ENCODE measurements around the gene SYT13.

SYT13 gene

DNA sequence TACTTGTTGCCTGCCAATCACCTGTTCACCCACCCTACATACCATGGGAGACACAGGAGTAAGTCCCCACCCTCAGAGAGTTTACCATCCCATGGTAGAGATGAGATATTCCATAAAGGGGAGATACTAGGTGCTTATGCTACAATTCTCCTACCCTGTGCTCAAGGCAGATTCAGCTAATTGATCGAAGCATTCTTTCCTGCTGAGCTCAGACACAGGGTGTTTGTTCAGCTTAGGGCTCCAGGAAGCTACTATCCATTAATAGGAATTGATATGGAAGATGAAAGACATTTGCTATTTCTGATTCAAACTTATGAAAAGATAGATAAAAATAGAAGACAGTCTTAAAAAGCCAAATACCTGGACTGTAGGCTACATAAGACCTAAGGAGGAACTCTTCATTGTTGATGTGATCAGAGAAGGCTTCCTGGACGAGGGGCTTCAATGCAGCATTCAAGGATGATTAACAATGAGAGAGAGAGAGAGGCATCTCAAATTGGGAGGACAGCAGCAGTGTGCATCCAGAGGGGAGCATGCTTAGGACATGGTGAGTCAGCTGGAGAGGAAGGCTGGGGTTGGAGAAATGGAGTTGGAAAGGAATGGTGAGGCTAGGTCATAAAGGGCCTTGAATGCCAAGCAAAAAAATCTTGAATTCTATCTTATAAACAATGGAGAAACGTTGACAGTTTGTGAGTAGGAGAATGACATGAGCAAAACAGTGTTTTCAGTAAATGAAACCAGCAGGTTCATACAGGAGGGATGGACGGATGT lies 15.0 kb downstream of the SYT13 start:
- TF ChIP-seq, protein P1, sequence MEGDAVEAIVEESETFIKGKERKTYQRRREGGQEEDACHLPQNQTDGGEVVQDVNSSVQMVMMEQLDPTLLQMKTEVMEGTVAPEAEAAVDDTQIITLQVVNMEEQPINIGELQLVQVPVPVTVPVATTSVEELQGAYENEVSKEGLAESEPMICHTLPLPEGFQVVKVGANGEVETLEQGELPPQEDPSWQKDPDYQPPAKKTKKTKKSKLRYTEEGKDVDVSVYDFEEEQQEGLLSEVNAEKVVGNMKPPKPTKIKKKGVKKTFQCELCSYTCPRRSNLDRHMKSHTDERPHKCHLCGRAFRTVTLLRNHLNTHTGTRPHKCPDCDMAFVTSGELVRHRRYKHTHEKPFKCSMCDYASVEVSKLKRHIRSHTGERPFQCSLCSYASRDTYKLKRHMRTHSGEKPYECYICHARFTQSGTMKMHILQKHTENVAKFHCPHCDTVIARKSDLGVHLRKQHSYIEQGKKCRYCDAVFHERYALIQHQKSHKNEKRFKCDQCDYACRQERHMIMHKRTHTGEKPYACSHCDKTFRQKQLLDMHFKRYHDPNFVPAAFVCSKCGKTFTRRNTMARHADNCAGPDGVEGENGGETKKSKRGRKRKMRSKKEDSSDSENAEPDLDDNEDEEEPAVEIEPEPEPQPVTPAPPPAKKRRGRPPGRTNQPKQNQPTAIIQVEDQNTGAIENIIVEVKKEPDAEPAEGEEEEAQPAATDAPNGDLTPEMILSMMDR (IDR thresholded peaks at IDR 0.05; ENCODE audit: low read depth, low read length, missing control alignments) = no peak
- in situ Hi-C loops (cut with HindIII; ENCODE audit: low sequenced_read_pairs) = no loop called here
- DNase-seq (ENCODE audit: low read depth) = no peak
- no peak overlapping the region for H3K4me3 ChIP-seq (ENCODE audit: low read depth, low read length)

DNA sequence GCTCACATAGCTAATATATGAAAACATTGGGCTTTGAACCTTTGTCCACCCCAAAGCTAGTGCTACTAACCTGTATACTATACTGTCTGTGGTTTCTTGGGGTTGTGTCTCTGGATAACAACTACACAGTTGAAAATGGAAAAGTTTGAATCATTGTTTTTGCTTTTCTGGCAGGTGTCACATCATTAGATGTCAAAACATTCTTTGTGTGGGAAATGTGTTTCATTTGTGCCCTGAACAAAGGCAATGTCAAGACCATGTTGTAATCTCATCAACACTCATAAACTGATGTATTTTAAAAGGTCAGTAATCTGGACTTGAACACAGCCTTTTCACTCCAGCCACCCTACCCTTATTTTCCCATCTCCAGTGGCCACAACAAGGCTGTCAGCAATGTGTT lies 16.5 kb downstream of the SYT13 start:
- TF ChIP-seq, protein P1 (IDR thresholded peaks at IDR 0.05; ENCODE audit: low read depth, low read length, missing control alignments) = no peak
- DNase-seq (ENCODE audit: low read depth) = no peak
- H3K4me3 ChIP-seq (ENCODE audit: low read depth, low read length) = no peak overlapping the region
- in situ Hi-C loops (cut with HindIII; ENCODE audit: low sequenced_read_pairs) = no loop called here

DNA sequence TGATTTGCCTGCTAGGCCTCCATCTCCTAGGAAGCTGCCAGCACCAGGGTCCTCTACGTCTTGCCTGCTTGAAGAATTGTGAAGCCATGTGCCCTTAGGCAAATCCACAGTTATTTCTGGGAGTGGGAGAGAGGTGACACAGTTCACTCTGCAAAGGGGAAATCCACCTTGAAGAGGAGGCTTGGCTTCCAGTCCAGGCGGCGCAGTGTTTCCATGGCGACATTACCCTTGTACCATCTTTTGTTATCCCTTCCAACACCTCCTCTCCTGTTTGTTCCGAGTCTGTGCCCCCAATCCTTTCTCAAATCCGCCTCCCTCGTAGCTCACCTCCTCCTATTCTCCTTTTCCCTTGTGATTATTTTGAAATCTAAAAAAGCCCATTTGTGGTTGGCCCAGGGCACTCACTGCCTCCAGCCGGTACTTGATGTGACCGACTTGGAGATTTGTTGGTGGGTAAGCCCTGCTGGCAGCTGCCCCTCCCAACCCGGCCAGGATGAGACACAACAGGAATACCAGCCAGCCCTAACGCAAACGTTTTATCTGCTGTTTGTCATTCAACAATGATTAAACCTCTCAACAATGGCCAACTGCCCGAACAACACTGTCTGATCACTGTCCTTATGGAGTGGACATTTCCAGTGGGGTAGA lies 18.4 kb downstream of the SYT13 start:
- no peak overlapping the region for H3K4me3 ChIP-seq (ENCODE audit: low read depth, low read length)
- DNase-seq (ENCODE audit: low read depth) = no peak
- in situ Hi-C loops (cut with HindIII; ENCODE audit: low sequenced_read_pairs) = no loop called here
- TF ChIP-seq, protein P1 (IDR thresholded peaks at IDR 0.05; ENCODE audit: low read depth, low read length, missing control alignments) = no peak

DNA sequence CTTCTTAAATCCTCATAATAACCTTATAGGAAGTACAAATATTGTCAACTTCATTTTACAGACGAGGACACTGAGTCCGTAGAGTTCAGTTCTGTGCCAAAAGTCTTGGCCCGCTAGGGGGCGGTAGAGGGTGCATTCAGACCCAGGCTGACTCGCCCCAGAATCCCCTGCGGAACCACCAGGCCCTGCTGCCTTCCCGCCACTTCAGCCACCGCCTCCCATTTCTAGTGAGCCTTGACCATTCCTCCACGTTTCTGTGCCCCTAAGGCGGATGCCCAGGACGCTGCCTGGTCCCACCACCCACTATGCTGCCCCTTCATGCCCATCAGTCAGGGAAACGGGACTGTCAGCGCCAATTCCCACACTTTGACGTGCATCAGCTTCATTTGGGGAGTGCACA lies 19.1 kb downstream of the SYT13 start:
- no peak overlapping the region for H3K4me3 ChIP-seq (ENCODE audit: low read depth, low read length)
- DNase-seq (ENCODE audit: low read depth) = no peak
- TF ChIP-seq, protein P1 (IDR thresholded peaks at IDR 0.05; ENCODE audit: low read depth, low read length, missing control alignments) = no peak
- in situ Hi-C loops (cut with HindIII; ENCODE audit: low sequenced_read_pairs) = no loop called here

DNA sequence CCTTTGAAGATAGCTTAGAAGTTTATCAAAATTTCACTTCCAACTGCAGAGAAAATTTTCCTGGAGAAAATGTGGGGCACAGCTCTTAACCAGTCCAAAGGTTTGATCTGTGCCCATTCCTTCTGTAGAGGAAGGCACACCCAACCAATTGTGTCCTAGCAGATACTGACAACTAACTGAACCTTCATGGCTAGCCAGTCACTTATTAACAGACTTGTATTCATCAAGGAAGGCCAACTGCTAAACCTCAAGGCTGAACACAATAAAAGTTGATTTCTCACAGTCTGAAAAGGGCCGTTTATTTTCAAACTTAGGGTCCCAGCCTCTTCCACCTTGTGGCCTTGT lies 19.5 kb downstream of the SYT13 start:
- no peak overlapping the region for H3K4me3 ChIP-seq (ENCODE audit: low read depth, low read length)
- TF ChIP-seq, protein P1 (IDR thresholded peaks at IDR 0.05; ENCODE audit: low read depth, low read length, missing control alignments) = no peak
- no peak for DNase-seq (ENCODE audit: low read depth)
- in situ Hi-C loops (cut with HindIII; ENCODE audit: low sequenced_read_pairs) = no loop called here

DNA sequence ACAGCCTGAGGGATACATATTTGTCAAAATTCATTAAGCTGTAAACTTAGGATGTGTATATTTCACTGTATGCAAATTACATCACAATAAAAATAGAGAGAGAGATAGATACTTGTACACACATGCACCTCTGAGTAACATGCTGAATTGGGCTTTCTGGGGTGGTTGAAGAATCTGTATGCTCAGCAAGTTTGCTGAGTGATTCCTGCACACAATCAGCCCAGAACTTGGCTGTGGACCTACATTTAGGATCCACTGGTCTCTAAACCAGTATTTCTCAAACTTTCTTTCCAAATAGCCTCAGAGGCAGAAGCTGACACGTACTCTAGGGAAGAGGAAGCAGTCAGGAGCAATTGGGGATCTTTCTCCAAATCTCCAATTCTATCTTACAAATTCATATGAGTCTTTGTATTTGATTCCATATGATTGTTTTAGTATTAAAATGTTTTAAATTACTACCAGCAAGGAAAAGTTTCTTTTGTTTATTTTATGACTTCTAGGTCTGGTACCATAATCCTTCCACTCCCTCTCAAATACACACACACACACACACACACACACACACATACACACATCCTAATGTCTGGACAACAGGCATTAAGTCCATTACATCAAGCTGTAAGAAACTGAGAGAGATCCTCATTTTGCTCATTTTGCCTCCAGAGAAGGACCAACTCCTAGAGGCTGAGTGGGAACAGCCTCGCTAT lies 20.0 kb downstream of the SYT13 start:
- in situ Hi-C loops (cut with HindIII; ENCODE audit: low sequenced_read_pairs) = no loop called here
- TF ChIP-seq, protein P1 (IDR thresholded peaks at IDR 0.05; ENCODE audit: low read depth, low read length, missing control alignments) = no peak
- no peak for DNase-seq (ENCODE audit: low read depth)
- no peak overlapping the region for H3K4me3 ChIP-seq (ENCODE audit: low read depth, low read length)
